IPS-15b (cell line): ENCODE data around the gene SLC6A19.
A peak's percentile ranks its signal among the peaks of the same experiment; 100 is the strongest.
"Not testable (repeated sequence)": the region's sequence is repeated elsewhere in the genome, so short reads cannot be mapped to it uniquely, and the experiment has no call there.

Experiments used
- H3K27me3 ChIP-seq: one replicate; pipeline ENCODE4 v1.6.1; 2013; ENCODE audit warnings: low read length; ENCODE audit not compliant: control insufficient read depth, insufficient read depth
- H3K36me3 ChIP-seq: one replicate; pipeline ENCODE4 v1.6.1; 2013; ENCODE audit warnings: low read length; ENCODE audit not compliant: control insufficient read depth, insufficient read depth
- H3K4me1 ChIP-seq: one replicate; pipeline ENCODE4 v1.6.1; 2013; ENCODE audit warnings: mild to moderate bottlenecking, low read length; ENCODE audit not compliant: control insufficient read depth, insufficient read depth
- H3K4me3 ChIP-seq: one replicate; pipeline ENCODE4 v1.5.1; 2013; ENCODE audit warnings: low read depth, low read length
- H3K9ac ChIP-seq: one replicate; pipeline ENCODE4 v1.6.1; 2013; ENCODE audit warnings: low read depth, mild to moderate bottlenecking, low read length
- H3K9me3 ChIP-seq: one replicate; pipeline ENCODE4 v1.6.1; 2013; ENCODE audit warnings: mild to moderate bottlenecking, low read length; ENCODE audit not compliant: control insufficient read depth, insufficient read depth

The SLC6A19 gene

GRCh38 chr5:1201327-1202025, at the start of gene SLC6A19:
Gene SLC6A19 (plus strand): TSS chr5:1201595. CDS start chr5:1201651, 56 bp downstream.
- H3K27me3 ChIP-seq = no peaks in the 10 kb centered on the region
- H3K4me3 ChIP-seq = no peak within 1 kb of the TSS
- H3K36me3 ChIP-seq = no peaks in the 10 kb centered on the region
- no peaks in the 10 kb centered on the region for H3K9me3 ChIP-seq
- no peaks in the 10 kb centered on the region for H3K4me1 ChIP-seq
- H3K9ac ChIP-seq = no peak within 1 kb of the TSS

GRCh38 chr5:1152156-1152555, 49.2 kb upstream of the SLC6A19 start:
- Histone ChIP-seq H3K4me1 (no peaks in the 10 kb centered on the region), H3K9me3 (no peaks in the 10 kb centered on the region), H3K9ac (no peak overlapping the region), H3K4me3 (no peak overlapping the region), H3K27me3 (peaks cover 24% of the 10 kb centered on the region), H3K36me3 (no peaks in the 10 kb centered on the region)

- Histone ChIP-seq H3K9me3 (no peaks in the 10 kb centered on the region), H3K9ac (no peak overlapping the region), H3K4me3 (no peak overlapping the region), H3K4me1 (no peaks in the 10 kb centered on the region), H3K27me3 (peaks cover 28% of the 10 kb centered on the region), H3K36me3 (no peaks in the 10 kb centered on the region)
Measured at GRCh38 chr5:1152771-1153282, 48.6 kb upstream of the SLC6A19 start.

- Histone ChIP-seq H3K27me3 (peaks cover 28% of the 10 kb centered on the region), H3K9me3 (no peaks in the 10 kb centered on the region), H3K4me3 (no peak overlapping the region), H3K4me1 (no peaks in the 10 kb centered on the region), H3K9ac (no peak overlapping the region), H3K36me3 (no peaks in the 10 kb centered on the region)
Measured at GRCh38 chr5:1153428-1153827, 48.0 kb upstream of the SLC6A19 start.

- Histone ChIP-seq H3K9ac (no peak overlapping the region), H3K4me1 (no peaks in the 10 kb centered on the region), H3K9me3 (no peaks in the 10 kb centered on the region), H3K4me3 (peak overlapping the region; percentile 39), H3K36me3 (no peaks in the 10 kb centered on the region), H3K27me3 (peaks cover 28% of the 10 kb centered on the region)
Measured at GRCh38 chr5:1155191-1156032, 46.0 kb upstream of the SLC6A19 start.

GRCh38 chr5:1156033-1156753, 45.2 kb upstream of the SLC6A19 start:
- peaks cover 28% of the 10 kb centered on the region for H3K27me3 ChIP-seq

GRCh38 chr5:1156754-1157460, 44.5 kb upstream of the SLC6A19 start:
- no peaks in the 10 kb centered on the region for H3K9me3 ChIP-seq
- no peak overlapping the region for H3K4me3 ChIP-seq
- H3K4me1 ChIP-seq = no peaks in the 10 kb centered on the region
- H3K27me3 ChIP-seq = peaks cover 28% of the 10 kb centered on the region
- H3K36me3 ChIP-seq = no peaks in the 10 kb centered on the region
- no peak overlapping the region for H3K9ac ChIP-seq

More at GRCh38 chr5:1156033-1156753, 45.2 kb upstream of the SLC6A19 start:
- no peaks in the 10 kb centered on the region for H3K4me1 ChIP-seq
- H3K9me3 ChIP-seq = no peaks in the 10 kb centered on the region
- no peaks in the 10 kb centered on the region for H3K36me3 ChIP-seq
- H3K4me3 ChIP-seq = peak overlapping the region; percentile 39
- no peak overlapping the region for H3K9ac ChIP-seq

- H3K4me3 ChIP-seq, H3K36me3 ChIP-seq, H3K9me3 ChIP-seq, H3K4me1 ChIP-seq, H3K9ac ChIP-seq: not testable (repeated sequence)
- H3K27me3 ChIP-seq = peaks cover 28% of the 10 kb centered on the region
Measured at GRCh38 chr5:1157461-1157986, 43.9 kb upstream of the SLC6A19 start.

GRCh38 chr5:1158647-1159340, 42.6 kb upstream of the SLC6A19 start:
- no peak overlapping the region for H3K4me3 ChIP-seq
- H3K36me3 ChIP-seq = no peaks in the 10 kb centered on the region
- H3K27me3 ChIP-seq = peaks cover 26% of the 10 kb centered on the region
- no peak overlapping the region for H3K9ac ChIP-seq
- H3K9me3 ChIP-seq = no peaks in the 10 kb centered on the region
- no peaks in the 10 kb centered on the region for H3K4me1 ChIP-seq

GRCh38 chr5:1159341-1159675, 42.1 kb upstream of the SLC6A19 start:
- Histone ChIP-seq H3K4me1 (no peaks in the 10 kb centered on the region), H3K27me3 (peaks cover 21% of the 10 kb centered on the region), H3K36me3 (no peaks in the 10 kb centered on the region), H3K9ac (no peak overlapping the region), H3K9me3 (no peaks in the 10 kb centered on the region), H3K4me3 (no peak overlapping the region)
